GM18526 (cell line): Measurements from ENCODE around the gene GP1BB.

ENCODE experiments used
- POLR2A ChIP-seq: IDR thresholded peaks from 3 replicates; pipeline ENCODE4 v1.6.1; 2011; ENCODE audit not compliant: insufficient read length; ENCODE audit errors: extremely low read depth

The GP1BB gene

DNA sequence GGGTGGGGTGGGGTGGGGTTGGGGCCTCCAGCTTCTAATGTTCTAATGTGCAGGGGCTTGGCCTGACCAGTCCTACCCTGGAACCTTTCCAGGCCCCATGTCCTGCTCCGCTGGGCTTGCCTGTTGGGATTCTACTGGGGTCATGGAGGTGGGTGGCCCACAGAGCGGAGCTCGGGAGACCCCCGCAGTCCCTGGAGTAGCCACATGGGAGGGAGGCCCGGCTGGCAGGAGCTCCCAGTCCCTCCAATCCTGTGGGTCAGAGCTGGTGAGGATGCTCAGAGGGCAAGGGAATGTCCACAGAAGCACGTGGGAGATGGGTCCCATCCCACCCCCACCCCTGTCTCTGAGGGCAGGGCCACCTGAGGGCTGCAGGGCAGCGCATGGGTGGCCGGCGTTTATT is 6.2 kb upstream of the GP1BB start:
- TF ChIP-seq POLR2A, result no peak

DNA sequence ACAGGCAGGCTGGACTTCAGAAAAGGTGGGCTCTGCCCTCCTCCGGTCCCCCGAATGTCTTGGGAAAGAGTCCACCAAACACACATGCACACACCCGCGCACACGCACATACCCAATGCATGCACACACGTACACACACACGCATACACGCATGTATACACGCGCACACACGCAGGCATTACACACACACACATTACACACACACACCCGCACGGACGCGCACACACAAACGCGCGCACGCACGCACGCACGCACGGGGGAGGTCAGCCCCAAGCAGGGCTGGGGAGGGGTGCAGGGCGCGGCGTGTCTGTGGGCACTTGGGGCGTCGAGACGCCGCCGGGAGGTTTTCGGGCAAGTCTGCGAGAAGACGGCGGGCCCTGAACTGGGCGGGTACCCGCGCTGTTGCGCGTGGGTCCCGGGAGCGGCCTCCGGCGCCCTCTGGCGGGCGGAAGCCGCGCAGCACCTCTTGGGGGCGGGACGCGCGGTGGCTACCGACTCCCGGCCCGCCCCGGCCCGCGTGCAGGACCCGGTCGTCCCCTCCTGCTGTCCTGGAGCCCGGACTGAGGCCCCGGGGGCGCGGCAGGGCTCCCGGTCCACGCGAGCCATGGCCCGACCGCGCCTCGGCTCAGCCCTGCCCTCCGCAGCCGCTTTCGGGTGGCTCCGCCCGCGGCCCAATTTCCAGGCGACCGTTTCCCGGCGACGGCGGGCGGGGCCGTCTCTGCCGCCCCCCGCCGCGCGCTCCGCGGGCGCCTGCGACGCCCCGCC is 5.5 kb upstream of the GP1BB start:
- TF ChIP-seq POLR2A, result no peak

DNA sequence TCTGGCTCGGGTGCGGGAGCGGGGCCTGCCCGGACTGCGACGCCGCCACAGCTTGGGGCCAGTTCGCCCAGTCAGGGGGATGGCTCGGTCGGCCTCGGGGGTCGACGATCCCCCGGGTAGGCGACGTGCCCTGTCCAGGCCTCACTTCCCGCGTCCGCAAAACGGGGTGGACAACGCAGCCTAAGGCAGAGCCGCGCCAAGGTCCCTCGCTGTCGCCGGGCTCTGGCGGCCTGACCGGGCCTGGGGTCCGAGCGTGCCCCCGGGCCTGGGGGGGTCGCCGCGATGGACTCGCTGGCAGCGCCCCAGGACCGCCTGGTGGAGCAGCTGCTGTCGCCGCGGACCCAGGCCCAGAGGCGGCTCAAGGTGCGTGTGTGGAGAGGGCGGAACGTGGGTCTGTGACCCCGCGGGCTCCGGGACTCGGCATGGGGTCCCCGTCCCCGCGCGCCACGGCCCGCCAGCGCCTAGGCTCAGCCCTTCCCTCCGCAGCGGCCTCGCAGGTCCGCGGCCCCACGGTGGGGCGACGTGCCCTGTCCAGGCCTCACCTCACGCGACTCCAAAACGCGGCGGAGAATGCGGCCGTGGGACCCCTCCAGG is 4.8 kb upstream of the GP1BB start:
- TF ChIP-seq POLR2A, result no peak

DNA sequence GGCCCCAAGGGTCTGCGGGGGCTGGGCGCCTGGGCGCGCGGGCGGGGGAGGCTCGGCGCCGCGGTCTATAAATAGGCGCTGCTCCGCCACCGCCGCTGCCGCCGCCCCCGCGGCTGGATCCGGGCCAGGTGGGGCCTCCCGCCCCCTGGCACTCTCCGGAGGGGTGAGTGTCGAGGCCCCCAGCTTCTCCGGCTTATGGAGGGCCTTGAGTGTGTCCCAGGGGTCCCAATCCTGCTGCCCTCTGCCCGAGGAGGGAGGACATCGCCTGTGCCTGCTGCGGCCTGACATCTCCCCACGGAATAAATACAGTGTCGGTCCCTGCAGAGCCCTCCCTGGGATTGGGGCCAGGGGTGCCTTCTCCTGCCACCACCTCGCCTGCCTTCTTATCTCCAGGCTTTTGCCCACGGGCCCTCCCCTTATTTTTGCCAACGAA is 4.3 kb upstream of the GP1BB start:
- TF ChIP-seq POLR2A, result no peak

DNA sequence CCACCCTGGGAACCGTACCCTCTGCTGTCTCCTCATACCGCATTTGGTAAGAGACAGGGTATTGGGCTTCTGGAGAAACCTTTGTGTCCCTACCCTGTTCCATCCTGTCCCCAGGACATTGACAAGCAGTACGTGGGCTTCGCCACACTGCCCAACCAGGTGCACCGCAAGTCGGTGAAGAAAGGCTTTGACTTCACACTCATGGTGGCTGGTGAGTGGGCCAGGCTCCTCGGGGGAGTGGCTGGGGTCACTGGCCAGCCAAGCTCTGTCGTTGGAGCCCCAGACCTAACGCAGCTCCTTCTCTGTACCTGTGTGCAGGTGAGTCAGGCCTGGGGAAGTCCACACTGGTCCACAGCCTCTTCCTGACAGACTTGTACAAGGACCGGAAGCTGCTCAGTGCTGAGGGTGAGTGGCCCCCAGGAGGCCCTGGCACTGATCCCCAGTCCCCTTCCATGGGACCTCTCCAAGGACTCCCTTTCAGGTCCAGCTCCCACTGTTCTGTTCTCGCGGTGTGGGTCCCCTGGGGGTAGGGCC is 3.8 kb upstream of the GP1BB start:
- TF ChIP-seq POLR2A, result no peak

DNA sequence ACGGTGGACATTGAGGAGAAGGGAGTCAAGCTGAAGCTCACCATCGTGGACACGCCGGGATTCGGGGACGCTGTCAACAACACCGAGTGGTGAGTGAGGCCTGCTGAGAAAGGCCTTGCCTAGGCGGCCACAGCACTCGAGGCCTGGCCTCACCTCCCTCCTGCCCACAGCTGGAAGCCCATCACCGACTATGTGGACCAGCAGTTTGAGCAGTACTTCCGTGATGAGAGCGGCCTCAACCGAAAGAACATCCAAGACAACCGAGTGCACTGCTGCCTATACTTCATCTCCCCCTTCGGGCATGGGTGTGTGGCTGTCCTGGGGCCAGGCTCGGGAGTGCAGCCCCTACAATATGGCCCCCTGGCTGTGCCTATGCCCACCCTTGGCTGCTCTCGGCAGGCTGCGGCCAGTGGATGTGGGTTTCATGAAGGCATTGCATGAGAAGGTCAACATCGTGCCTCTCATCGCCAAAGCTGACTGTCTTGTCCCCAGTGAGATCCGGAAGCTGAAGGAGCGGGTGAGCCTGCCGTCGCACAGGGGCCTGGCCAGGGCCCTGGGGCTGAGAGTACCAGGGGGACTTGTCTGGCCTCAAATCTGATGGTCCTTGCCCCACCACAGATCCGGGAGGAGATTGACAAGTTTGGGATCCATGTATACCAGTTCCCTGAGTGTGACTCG is 3.0 kb upstream of the GP1BB start:
- no peak for TF ChIP-seq POLR2A

DNA sequence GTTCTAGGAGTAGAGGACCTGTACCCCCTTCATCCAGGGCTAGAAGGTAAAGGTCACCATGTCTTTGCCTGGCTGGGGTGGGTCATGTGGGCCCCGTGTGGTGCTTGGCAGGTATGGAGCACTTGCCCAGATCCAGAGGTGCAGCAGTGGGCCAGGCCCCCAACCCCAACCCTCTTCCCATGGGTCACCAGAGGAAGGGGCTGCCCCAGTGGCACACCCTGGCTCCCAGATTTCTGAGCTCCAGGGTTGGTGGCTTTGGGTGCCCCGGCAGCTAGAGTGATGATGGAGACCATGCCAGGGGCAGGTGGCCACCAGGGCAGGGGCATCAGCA is 2.4 kb upstream of the GP1BB start:
- no peak for TF ChIP-seq POLR2A

DNA sequence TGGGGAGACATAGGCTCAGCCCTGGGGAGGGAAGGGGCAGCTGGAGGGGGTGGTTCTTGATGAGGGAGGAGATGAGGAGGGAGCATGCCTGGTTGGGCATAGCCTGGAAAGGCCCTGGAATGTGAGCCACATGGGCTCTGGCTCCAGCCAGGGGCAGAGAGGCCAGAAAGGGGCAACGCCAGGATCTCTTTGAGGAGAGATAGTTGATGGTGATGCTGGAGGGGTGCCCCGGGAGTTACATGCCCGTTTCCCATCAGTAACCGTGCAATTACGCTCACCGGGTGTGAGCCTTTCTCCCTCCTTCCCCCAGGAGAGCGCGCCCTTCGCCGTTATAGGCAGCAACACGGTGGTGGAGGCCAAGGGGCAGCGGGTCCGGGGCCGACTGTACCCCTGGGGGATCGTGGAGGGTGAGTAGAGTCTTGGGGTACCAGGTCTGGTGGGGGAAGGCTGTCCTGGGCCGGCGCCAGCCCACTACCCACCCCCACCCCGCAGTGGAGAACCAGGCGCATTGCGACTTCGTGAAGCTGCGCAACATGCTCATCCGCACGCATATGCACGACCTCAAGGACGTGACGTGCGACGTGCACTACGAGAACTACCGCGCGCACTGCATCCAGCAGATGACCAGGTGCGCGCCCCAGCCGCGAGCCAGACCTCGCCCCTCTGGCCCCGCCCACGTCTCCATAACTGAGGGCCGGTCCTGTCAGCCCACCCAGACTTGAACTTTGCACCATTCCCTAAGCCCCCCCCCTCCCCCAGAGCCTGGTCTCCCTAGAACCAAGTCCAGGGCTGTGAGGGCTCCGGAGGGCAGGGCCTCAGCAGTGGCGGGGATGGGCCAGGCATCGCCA is 1.8 kb upstream of the GP1BB start:
- TF ChIP-seq POLR2A, result no peak

DNA sequence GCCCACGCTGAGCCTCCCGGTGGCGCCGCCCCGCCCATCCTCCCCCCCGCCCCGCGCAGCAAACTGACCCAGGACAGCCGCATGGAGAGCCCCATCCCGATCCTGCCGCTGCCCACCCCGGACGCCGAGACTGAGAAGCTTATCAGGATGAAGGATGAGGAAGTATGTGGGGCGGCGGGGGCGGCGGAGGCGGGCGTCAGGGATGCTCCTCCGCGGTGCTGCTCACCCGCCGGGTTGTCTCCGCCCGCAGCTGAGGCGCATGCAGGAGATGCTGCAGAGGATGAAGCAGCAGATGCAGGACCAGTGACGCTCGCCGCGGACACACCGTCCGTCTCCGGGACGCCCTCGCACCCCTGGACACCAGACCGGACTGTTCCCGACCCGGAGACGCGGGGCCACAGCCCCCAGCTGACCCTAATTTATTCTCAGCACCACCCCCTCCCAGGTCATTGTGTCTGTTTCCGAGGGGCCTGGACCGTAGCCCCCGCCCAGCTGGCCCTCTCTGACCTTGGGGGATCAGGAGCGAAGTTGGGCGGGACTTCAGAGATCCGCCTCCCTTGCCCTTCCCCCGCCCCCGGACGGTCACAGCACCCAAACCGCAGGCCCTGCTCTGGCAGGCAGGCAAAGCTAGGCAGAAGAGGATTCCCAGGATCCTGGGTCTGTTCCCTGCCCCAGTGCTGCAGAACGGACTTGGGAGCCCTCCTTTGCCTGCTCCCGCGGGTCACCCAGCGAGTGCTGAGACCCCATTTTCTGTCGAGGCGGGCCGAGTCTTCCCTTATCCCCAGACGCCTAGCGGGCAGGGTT is 959 bp upstream of the GP1BB start:
- no peak for TF ChIP-seq POLR2A

DNA sequence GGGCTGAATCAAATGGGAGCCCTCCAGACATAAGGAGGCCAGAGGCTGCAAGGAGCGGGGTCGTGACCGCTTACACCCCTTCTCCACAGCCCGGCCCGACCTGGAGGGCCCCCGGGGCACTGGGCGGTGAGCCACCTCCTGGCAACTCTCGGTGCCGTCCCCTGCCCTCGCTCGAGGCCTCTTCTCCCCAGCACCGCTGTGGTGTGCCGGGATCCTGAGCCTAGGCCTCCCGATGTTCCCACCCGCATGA is 432 bp upstream of the GP1BB start:
- no peak for TF ChIP-seq POLR2A

DNA sequence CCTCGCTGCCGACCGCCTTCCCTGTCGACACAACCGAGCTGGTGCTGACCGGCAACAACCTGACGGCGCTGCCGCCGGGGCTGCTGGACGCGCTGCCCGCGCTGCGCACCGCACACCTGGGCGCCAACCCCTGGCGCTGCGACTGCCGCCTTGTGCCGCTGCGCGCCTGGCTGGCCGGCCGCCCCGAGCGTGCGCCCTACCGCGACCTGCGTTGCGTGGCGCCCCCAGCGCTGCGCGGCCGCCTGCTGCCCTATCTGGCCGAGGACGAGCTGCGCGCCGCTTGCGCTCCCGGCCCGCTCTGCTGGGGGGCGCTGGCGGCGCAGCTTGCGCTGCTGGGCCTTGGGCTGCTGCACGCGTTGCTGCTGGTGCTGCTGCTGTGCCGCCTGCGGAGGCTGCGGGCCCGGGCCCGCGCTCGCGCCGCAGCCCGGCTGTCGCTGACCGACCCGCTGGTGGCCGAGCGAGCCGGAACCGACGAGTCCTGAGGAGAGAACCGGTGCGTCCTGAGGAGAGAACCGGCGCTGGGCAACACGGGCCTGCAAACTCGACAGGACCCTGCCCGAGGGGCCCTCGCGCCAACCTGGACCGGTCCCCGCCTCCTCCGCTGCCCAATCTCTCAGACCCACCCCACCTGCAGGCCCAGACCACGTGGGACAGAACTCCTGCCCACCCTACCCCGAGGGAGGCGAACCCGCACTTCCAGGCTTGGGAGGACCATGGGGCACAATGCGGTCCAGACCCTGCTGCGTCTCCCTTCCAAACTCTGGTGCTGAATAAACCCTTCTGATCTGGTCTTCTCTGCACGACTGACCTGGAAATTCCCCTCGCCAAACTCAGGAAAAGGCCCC is 866 bp downstream of the GP1BB start:
- TF ChIP-seq POLR2A, result no peak

DNA sequence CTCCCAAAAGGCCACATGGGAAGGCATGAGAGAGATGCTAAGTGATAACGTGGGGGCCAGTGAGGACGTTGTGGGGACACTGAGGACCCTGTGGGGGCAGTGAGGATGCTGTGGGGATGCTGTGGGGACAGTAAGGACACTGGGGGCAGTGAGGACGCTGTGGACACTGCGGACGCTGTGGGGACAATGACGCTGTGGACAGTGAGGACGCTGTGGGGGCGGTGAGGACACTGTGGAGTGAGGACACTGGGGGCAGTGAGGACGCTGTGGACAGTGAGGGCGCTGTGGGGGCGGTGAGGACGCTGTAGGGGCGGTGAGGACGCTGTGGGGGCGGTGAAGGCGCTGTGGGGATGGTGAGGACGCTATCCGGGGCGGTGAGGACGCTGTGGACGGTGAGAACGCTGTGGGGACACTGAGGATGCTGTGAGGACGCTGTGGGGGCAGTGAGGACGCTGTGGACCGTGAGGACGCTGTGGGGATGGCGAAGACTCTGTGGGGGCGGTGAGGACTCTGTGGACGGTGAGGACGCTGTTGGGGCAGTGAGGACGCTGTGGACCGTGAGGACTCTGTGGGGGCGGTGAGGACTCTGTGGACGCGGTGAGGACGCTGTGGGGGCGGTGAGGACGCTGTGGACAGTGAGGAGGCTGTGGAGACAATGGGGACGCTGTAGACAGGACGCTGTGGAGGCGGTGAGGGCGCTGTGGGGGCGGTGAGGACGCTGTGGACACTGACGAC is 1.8 kb downstream of the GP1BB start:
- TF ChIP-seq POLR2A, result no peak
